CD14-positive monocyte (primary cell): ENCODE data around the gene DUSP28. TPM values are rescaled to one million over a fixed set of nuclear protein-coding genes. Genes with fewer than 3 reads are reported as not detected.

Experiments used
- DNase-seq, 3 donors: peaks; one replicate each; pipeline ENCODE4 v3.0.0-alpha.2; 2011 to 2022
- H2AFZ ChIP-seq: 2 replicates; pipeline ENCODE4 v1.6.0; 2012; ENCODE audit warnings: mild to moderate bottlenecking, low read depth, low read length, inconsistent platforms; ENCODE audit not compliant: insufficient read depth, poor library complexity, severe bottlenecking
- H3K27ac ChIP-seq, 2 donors: 1 replicate in 1 of 2; 2 replicates in 1 of 2; pipeline ENCODE4 v1.5.1; 2012 to 2013; ENCODE audit warnings: low read length in 2 of 2, control low read depth in 1 of 2, inconsistent platforms in 1 of 2, low read depth in 1 of 2, mild to moderate bottlenecking in 1 of 2
- H3K27me3 ChIP-seq, 2 donors: one replicate each; pipeline versions ENCODE4 v1.6.0 to v1.6.1; 2011 to 2013; ENCODE audit warnings: low read length in 2 of 2; ENCODE audit not compliant: control insufficient read depth in 2 of 2, insufficient read depth in 2 of 2
- H3K36me3 ChIP-seq, 2 donors: replicated peaks in 1 of 2; 1 replicate in 1 of 2; 2 replicates in 1 of 2; pipeline versions ENCODE4 v1.5.1 to v1.6.1; 2012 to 2013; ENCODE audit warnings: low read length in 2 of 2, control low read depth in 1 of 2, inconsistent platforms in 1 of 2, mild to moderate bottlenecking in 1 of 2; ENCODE audit not compliant: insufficient read depth in 2 of 2, control insufficient read depth in 1 of 2
- H3K4me1 ChIP-seq, 2 donors: 1 replicate in 1 of 2; 2 replicates in 1 of 2; pipeline versions ENCODE4 v1.5.1 to v1.6.1; 2012 to 2013; ENCODE audit warnings: low read length in 2 of 2, control low read depth in 1 of 2, inconsistent platforms in 1 of 2, mild to moderate bottlenecking in 1 of 2, moderate library complexity in 1 of 2; ENCODE audit not compliant: insufficient read depth in 2 of 2, control insufficient read depth in 1 of 2
- H3K4me2 ChIP-seq: replicated peaks from 2 replicates; pipeline ENCODE3; 2012; ENCODE audit warnings: low read length, moderate library complexity, mild to moderate bottlenecking; ENCODE audit not compliant: poor library complexity, severe bottlenecking; ENCODE audit errors: extremely low read depth
- H3K4me3 ChIP-seq, 3 experiments: fragments of 200-600 bp in 1 of 3; sonication (generic) in 1 of 3; replicated peaks in 1 of 3; 1 replicate in 2 of 3; 2 replicates in 1 of 3; pipeline ENCODE4 v1.5.1; 2011 to 2013; ENCODE audit warnings: low read length in 3 of 3, mild to moderate bottlenecking in 3 of 3, control low read depth in 2 of 3, low read depth in 2 of 3, inconsistent platforms in 1 of 3, moderate library complexity in 1 of 3
- H3K79me2 ChIP-seq: 2 replicates; pipeline ENCODE4 v1.6.0; 2012; ENCODE audit warnings: mild to moderate bottlenecking, control low read depth, inconsistent platforms, low read length, moderate library complexity; ENCODE audit not compliant: insufficient read depth
- H3K9ac ChIP-seq: 2 replicates; pipeline ENCODE4 v1.6.0; 2017; ENCODE audit warnings: low read length, mild to moderate bottlenecking; ENCODE audit not compliant: insufficient read depth, poor library complexity, severe bottlenecking
- H3K9me3 ChIP-seq, 2 donors: replicated peaks in 1 of 2; 1 replicate in 1 of 2; 2 replicates in 1 of 2; pipeline versions ENCODE4 v1.5.1 to v1.6.1; 2012 to 2013; ENCODE audit warnings: low read length in 2 of 2, control low read depth in 1 of 2; ENCODE audit not compliant: control insufficient read depth in 1 of 2, insufficient read depth in 1 of 2
- H4K20me1 ChIP-seq: 2 replicates; pipeline ENCODE4 v1.6.0; 2012; ENCODE audit warnings: mild to moderate bottlenecking, low read length, control low read depth, moderate library complexity; ENCODE audit not compliant: insufficient read depth
- H3K27ac Mint-ChIP-seq, 7 donors: one replicate each; pipeline ENCODE4 v1.8.0; 2020; ENCODE audit warnings: mild to moderate bottlenecking in 7 of 7, mixed read lengths in 7 of 7, moderate library complexity in 6 of 7, inconsistent platforms in 2 of 7
- H3K27me3 Mint-ChIP-seq, 3 donors: one replicate each; pipeline ENCODE4 v1.8.0; 2021 to 2022; ENCODE audit warnings: low read depth in 3 of 3, mild to moderate bottlenecking in 3 of 3, mixed read lengths in 3 of 3, moderate library complexity in 3 of 3, inconsistent platforms in 1 of 3
- H3K36me3 Mint-ChIP-seq, 2 donors: one replicate each; pipeline ENCODE4 v1.8.0; 2020; ENCODE audit warnings: mixed read lengths in 2 of 2, inconsistent platforms in 1 of 2, mild to moderate bottlenecking in 1 of 2
- H3K4me1 Mint-ChIP-seq: one replicate; pipeline ENCODE4 v1.8.0; 2020; ENCODE audit warnings: mild to moderate bottlenecking, mixed read lengths
- H3K4me3 Mint-ChIP-seq, 2 donors: one replicate each; pipeline ENCODE4 v1.8.0; 2020; ENCODE audit warnings: mild to moderate bottlenecking in 2 of 2, mixed read lengths in 2 of 2, moderate library complexity in 1 of 2
- H3K9me3 Mint-ChIP-seq, 7 donors: one replicate each; pipeline ENCODE4 v1.8.0; 2020 to 2022; ENCODE audit warnings: mixed read lengths in 7 of 7, mild to moderate bottlenecking in 6 of 7, moderate library complexity in 6 of 7, inconsistent platforms in 2 of 7
- WGBS: methylation state at CpG from one replicate; pipeline ENCODE4 v1.1.5; 2013; ENCODE audit warnings: missing lambda C conversion rate; ENCODE audit not compliant: insufficient coverage; 5-methylcytosine and 5-hydroxymethylcytosine counted together
- intact Hi-C, 2 donors: fragments of 100-400 bp; cut with micrococcal nuclease; formaldehyde crosslinking; loops; one replicate each; pipeline versions ENCODE4 v1.15.0 to v1.15.1; 2023
- polyA plus RNA-seq, 3 donors: library from polyadenylated mRNA; depleted of rRNA in 1 of 3; unstranded in 2 of 3; stranded (reverse) in 1 of 3; fragments of 300-500 nt in 2 of 3; fragments of >200 nt in 1 of 3; fragmentation: Illumina TruSeq in 2 of 3; gene quantifications; 1 replicate in 2 of 3; 2 replicates in 1 of 3; pipeline ENCODE4 v1.2.3, GENCODE V29; 2012 to 2021
- TF ChIP-seq, protein P1 (sequence below): fragments of 200-600 bp; IDR thresholded peaks from one replicate; pipeline ENCODE4 v1.8.0; 2022; ENCODE audit warnings: antibody characterized with exemption, mild to moderate bottlenecking

DUSP28 gene
- polyA plus RNA-seq, 3 donors = 10.8 to 17.7 (median 17.1) TPM

DNA sequence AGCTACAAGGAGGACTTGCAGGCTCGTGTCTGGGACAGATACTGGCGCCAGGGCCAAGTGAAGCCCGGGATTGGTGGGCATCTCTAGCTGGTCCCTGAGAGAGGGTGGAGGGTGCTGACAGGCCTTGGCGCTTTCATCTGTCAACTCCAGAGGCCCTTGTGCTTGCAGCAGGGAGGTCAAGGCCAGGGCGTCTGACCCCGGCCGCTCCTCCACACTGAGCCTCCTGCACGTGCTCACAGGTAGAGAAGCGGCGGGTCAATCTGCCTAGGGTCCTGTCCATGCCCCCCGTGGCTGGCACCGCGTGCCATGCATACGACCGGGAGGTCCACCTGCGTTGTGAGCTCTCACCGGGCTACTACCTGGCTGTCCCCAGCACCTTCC is 35.9 kb downstream of the DUSP28 start:
- H3K4me1 Mint-ChIP-seq = no peaks in the 10 kb centered on the region
- H3K27ac Mint-ChIP-seq = peak overlapping the region in 2 of 7 donors; percentile 24 to 25
- intact Hi-C loops = no loop called here
- H3K4me1 ChIP-seq = no peaks in the 10 kb centered on the region
- H3K27me3 Mint-ChIP-seq = no peaks in the 10 kb centered on the region
- no peak for DNase-seq
- no peak overlapping the region for H3K9ac ChIP-seq
- H2AFZ ChIP-seq = no peak overlapping the region
- H3K9me3 ChIP-seq = no peaks in the 10 kb centered on the region
- peaks cover 75 to 96% of the 10 kb centered on the region in 2 donors for H3K36me3 ChIP-seq
- WGBS = 97% methylated on average over 17 of the region's 17 CpGs
- no peaks in the 10 kb centered on the region for H3K27me3 ChIP-seq
- H3K79me2 ChIP-seq = peaks cover 22% of the 10 kb centered on the region
- peaks cover 47 to 88% of the 10 kb centered on the region in 2 donors for H3K36me3 Mint-ChIP-seq
- H3K9me3 Mint-ChIP-seq = no peaks in the 10 kb centered on the region
- no peak overlapping the region for H3K27ac ChIP-seq
- H3K4me3 ChIP-seq = no peak overlapping the region
- H3K4me2 ChIP-seq = no peak overlapping the region
- H4K20me1 ChIP-seq = peaks cover 33% of the 10 kb centered on the region
- TF ChIP-seq, protein P1, sequence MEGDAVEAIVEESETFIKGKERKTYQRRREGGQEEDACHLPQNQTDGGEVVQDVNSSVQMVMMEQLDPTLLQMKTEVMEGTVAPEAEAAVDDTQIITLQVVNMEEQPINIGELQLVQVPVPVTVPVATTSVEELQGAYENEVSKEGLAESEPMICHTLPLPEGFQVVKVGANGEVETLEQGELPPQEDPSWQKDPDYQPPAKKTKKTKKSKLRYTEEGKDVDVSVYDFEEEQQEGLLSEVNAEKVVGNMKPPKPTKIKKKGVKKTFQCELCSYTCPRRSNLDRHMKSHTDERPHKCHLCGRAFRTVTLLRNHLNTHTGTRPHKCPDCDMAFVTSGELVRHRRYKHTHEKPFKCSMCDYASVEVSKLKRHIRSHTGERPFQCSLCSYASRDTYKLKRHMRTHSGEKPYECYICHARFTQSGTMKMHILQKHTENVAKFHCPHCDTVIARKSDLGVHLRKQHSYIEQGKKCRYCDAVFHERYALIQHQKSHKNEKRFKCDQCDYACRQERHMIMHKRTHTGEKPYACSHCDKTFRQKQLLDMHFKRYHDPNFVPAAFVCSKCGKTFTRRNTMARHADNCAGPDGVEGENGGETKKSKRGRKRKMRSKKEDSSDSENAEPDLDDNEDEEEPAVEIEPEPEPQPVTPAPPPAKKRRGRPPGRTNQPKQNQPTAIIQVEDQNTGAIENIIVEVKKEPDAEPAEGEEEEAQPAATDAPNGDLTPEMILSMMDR = no peak
- H3K4me3 Mint-ChIP-seq = no peak overlapping the region

DNA sequence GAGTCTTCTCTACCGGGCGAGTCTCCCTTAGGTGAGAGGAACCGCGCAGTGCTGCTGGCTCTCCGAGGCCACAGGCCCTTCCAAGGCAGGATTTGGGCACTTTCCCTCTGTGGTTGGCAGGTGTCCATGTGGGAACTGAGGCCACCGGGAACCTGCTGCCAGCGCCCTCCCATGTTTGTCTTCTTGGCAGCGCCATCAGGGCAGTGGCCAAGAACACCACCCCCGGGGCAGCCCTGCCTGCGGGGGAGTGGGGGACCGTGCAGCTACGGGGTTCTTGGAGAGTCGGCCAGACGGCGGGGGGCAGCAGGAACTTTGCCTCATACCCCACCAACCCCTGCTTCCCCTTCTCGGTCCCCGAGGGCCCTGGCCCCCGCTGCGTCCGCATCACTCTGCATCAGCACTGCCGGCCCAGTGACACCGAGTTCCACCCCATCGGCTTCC is 36.4 kb downstream of the DUSP28 start:
- Histone ChIP-seq H3K4me3 (no peak overlapping the region), H3K4me2 (no peak overlapping the region), H2AFZ (no peak overlapping the region), H3K27me3 (no peaks in the 10 kb centered on the region), H4K20me1 (peaks cover 29% of the 10 kb centered on the region), H3K27ac (no peak overlapping the region), H3K79me2 (peaks cover 17% of the 10 kb centered on the region), H3K9ac (no peak overlapping the region), H3K36me3 (peaks cover 71 to 94% of the 10 kb centered on the region in 2 donors), H3K9me3 (no peaks in the 10 kb centered on the region), H3K4me1 (no peaks in the 10 kb centered on the region)
- 94% methylated on average over 11 of the region's 23 CpGs for WGBS
- H3K27me3 Mint-ChIP-seq = no peaks in the 10 kb centered on the region
- H3K36me3 Mint-ChIP-seq = peaks cover 44 to 88% of the 10 kb centered on the region in 2 donors
- intact Hi-C loops = no loop called here
- H3K9me3 Mint-ChIP-seq = no peaks in the 10 kb centered on the region
- TF ChIP-seq, protein P1 = no peak
- H3K27ac Mint-ChIP-seq = no peak overlapping the region
- no peak for DNase-seq
- H3K4me1 Mint-ChIP-seq = no peaks in the 10 kb centered on the region
- no peak overlapping the region for H3K4me3 Mint-ChIP-seq
